Neural cell (in vitro differentiated cells): ENCODE measurements around the gene USP15. TPM values are rescaled to one million over a fixed set of nuclear protein-coding genes. Genes with fewer than 3 reads are reported as not detected.

Experiments used
- H2AFZ ChIP-seq: fragments of 200-600, 300-800 bp; sonication (generic), shearing (Covaris generic); 2 replicates; pipeline ENCODE4 v1.6.0; 2014; ENCODE audit warnings: low read depth, mild to moderate bottlenecking, antibody characterized with exemption, low read length, moderate library complexity
- H3F3A ChIP-seq: fragments of 200-600 bp; shearing (Covaris generic); 2 replicates; pipeline ENCODE4 v1.6.1; 2016; ENCODE audit warnings: mild to moderate bottlenecking, moderate library complexity, mixed read lengths, antibody characterized with exemption, low read length; ENCODE audit not compliant: insufficient read depth, poor library complexity, severe bottlenecking
- H3K27ac ChIP-seq: fragments of 200-600, 300-800 bp; sonication (generic), shearing (Covaris generic); 2 replicates; pipeline ENCODE4 v1.5.1; 2014; ENCODE audit warnings: mild to moderate bottlenecking, low read length, moderate library complexity
- H3K27me3 ChIP-seq: fragments of 300-800, 200-600 bp; sonication (generic), shearing (Covaris generic); 2 replicates; pipeline ENCODE4 v1.6.0; 2014; ENCODE audit warnings: mild to moderate bottlenecking, low read depth, low read length, moderate library complexity; ENCODE audit not compliant: insufficient read depth
- H3K36me3 ChIP-seq: fragments of 300-800, 200-600 bp; sonication (generic), shearing (Covaris generic); 2 replicates; pipeline ENCODE4 v1.5.1; 2014; ENCODE audit warnings: mild to moderate bottlenecking, antibody characterized with exemption, low read length, moderate library complexity; ENCODE audit not compliant: insufficient read depth
- H3K4me2 ChIP-seq: fragments of 300-800, 200-600 bp; sonication (generic), shearing (Covaris generic); 2 replicates; pipeline ENCODE4 v1.6.0; 2014; ENCODE audit warnings: mild to moderate bottlenecking, low read length
- H3K4me3 ChIP-seq: fragments of 300-800, 200-600 bp; sonication (generic), shearing (Covaris generic); 2 replicates; pipeline ENCODE4 v1.5.1; 2014; ENCODE audit warnings: mild to moderate bottlenecking, low read length, moderate library complexity
- H3K79me2 ChIP-seq: fragments of 200-600 bp; shearing (Covaris generic); replicated peaks from 2 replicates; pipeline ENCODE4 v1.6.0; 2014; ENCODE audit warnings: mild to moderate bottlenecking, low read length, moderate library complexity; ENCODE audit not compliant: insufficient read depth
- H3K9ac ChIP-seq: fragments of 300-800, 200-600 bp; sonication (generic), shearing (Covaris generic); 2 replicates; pipeline ENCODE4 v1.6.1; 2016; ENCODE audit warnings: mild to moderate bottlenecking, low read length, mixed read lengths
- H3K9me2 ChIP-seq: fragments of 200-600 bp; shearing (Covaris generic); 2 replicates; pipeline ENCODE4 v1.6.1; 2016; ENCODE audit warnings: mild to moderate bottlenecking, low read length, mixed read lengths; ENCODE audit not compliant: insufficient read depth
- H3K9me3 ChIP-seq: fragments of 200-600, 300-800 bp; sonication (generic), shearing (Covaris generic); 2 replicates; pipeline ENCODE4 v1.6.1; 2016; ENCODE audit warnings: mild to moderate bottlenecking, mixed run types, low read length, moderate library complexity, mixed read lengths
- H4K20me1 ChIP-seq: fragments of 200-600 bp; shearing (Covaris generic); 2 replicates; pipeline ENCODE4 v1.6.1; 2016; ENCODE audit warnings: mild to moderate bottlenecking, mixed run types; ENCODE audit not compliant: insufficient read depth
- EP300 ChIP-seq: fragments of 450-650 bp; conservative IDR thresholded peaks from 2 replicates; pipeline ENCODE4 v1.6.1; 2014; ENCODE audit warnings: antibody characterized with exemption, mild to moderate bottlenecking, moderate library complexity; ENCODE audit not compliant: poor library complexity, severe bottlenecking
- EZH2 ChIP-seq: fragments of 200-600, 300-800 bp; shearing (Covaris generic), sonication (generic); IDR thresholded peaks from 2 replicates; pipeline ENCODE4 v1.6.1; 2014; ENCODE audit warnings: antibody characterized with exemption, low read length, borderline replicate concordance, mild to moderate bottlenecking; ENCODE audit not compliant: insufficient read depth, poor library complexity, severe bottlenecking
- MXI1 ChIP-seq: fragments of 450-650 bp; conservative IDR thresholded peaks from 2 replicates; pipeline ENCODE4 v1.6.1; 2014; ENCODE audit warnings: antibody characterized with exemption, mild to moderate bottlenecking; ENCODE audit not compliant: poor library complexity, severe bottlenecking
- POLR2AphosphoS5 ChIP-seq: IDR thresholded peaks from 2 replicates; pipeline ENCODE4 v1.6.1; 2012
- RAD21 ChIP-seq: fragments of 450-650 bp; conservative IDR thresholded peaks from 2 replicates; pipeline ENCODE4 v1.6.1; 2014; ENCODE audit warnings: antibody characterized with exemption, mild to moderate bottlenecking, moderate library complexity
- SMC3 ChIP-seq: fragments of 450-650 bp; conservative IDR thresholded peaks from 2 replicates; pipeline ENCODE4 v1.6.1; 2014; ENCODE audit warnings: antibody characterized with exemption, mild to moderate bottlenecking, moderate library complexity; ENCODE audit not compliant: poor library complexity
- TAF1 ChIP-seq: IDR thresholded peaks from 2 replicates; pipeline ENCODE4 v1.6.1; 2012; ENCODE audit warnings: low read depth
- polyA plus RNA-seq: library from polyadenylated mRNA; depleted of rRNA; stranded (reverse); fragments of >200 nt; gene quantifications from 2 replicates; pipeline ENCODE4 v1.2.3, GENCODE V29; 2014
- TF ChIP-seq, protein P1 (sequence below): fragments of 450-650 bp; IDR thresholded peaks from 2 replicates; pipeline ENCODE4 v1.5.1; 2014; ENCODE audit warnings: antibody characterized with exemption, mild to moderate bottlenecking, moderate library complexity; ENCODE audit not compliant: poor library complexity, severe bottlenecking
- TF ChIP-seq, protein P2 (sequence below): IDR thresholded peaks from 2 replicates; pipeline ENCODE4 v1.6.1; 2012; ENCODE audit warnings: borderline replicate concordance

Gene USP15
- polyA plus RNA-seq, 1 donor from 2014 or later, result 113 TPM

DNA sequence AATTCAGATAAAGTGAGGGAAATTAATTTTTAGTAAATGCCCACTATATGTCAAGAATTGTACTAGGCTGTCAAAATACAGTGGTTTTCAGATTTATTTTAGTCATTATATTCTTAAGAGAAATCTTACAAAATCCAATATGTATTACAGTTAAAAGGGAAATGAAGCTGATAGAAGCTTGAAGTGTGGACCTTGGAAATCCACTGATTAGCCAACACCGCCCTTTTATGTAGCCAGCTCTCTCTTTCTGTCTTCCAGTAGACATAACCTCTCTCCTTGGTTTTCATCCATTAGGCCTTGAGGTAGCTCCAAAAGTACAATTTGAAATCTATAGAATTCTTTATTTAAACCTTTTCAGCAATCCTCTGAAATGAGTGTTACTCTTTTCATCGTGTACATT, 63.2 kb downstream of the USP15 start:
- Histone ChIP-seq H3K27ac (no peak overlapping the region), H3K9me3 (no peaks in the 10 kb centered on the region), H3K9ac (no peak overlapping the region), H4K20me1 (no peaks in the 10 kb centered on the region), H3K79me2 (no peaks in the 10 kb centered on the region), H2AFZ (no peak overlapping the region), H3F3A (no peaks in the 10 kb centered on the region), H3K36me3 (peaks cover 8% of the 10 kb centered on the region), H3K9me2 (no peaks in the 10 kb centered on the region), H3K27me3 (no peaks in the 10 kb centered on the region), H3K4me3 (no peak overlapping the region), H3K4me2 (no peak overlapping the region)
- TF ChIP-seq, protein P1, sequence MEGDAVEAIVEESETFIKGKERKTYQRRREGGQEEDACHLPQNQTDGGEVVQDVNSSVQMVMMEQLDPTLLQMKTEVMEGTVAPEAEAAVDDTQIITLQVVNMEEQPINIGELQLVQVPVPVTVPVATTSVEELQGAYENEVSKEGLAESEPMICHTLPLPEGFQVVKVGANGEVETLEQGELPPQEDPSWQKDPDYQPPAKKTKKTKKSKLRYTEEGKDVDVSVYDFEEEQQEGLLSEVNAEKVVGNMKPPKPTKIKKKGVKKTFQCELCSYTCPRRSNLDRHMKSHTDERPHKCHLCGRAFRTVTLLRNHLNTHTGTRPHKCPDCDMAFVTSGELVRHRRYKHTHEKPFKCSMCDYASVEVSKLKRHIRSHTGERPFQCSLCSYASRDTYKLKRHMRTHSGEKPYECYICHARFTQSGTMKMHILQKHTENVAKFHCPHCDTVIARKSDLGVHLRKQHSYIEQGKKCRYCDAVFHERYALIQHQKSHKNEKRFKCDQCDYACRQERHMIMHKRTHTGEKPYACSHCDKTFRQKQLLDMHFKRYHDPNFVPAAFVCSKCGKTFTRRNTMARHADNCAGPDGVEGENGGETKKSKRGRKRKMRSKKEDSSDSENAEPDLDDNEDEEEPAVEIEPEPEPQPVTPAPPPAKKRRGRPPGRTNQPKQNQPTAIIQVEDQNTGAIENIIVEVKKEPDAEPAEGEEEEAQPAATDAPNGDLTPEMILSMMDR, result no peak
- no peak for TF ChIP-seq EP300
- no peak for TF ChIP-seq SMC3
- TF ChIP-seq, protein P2, sequence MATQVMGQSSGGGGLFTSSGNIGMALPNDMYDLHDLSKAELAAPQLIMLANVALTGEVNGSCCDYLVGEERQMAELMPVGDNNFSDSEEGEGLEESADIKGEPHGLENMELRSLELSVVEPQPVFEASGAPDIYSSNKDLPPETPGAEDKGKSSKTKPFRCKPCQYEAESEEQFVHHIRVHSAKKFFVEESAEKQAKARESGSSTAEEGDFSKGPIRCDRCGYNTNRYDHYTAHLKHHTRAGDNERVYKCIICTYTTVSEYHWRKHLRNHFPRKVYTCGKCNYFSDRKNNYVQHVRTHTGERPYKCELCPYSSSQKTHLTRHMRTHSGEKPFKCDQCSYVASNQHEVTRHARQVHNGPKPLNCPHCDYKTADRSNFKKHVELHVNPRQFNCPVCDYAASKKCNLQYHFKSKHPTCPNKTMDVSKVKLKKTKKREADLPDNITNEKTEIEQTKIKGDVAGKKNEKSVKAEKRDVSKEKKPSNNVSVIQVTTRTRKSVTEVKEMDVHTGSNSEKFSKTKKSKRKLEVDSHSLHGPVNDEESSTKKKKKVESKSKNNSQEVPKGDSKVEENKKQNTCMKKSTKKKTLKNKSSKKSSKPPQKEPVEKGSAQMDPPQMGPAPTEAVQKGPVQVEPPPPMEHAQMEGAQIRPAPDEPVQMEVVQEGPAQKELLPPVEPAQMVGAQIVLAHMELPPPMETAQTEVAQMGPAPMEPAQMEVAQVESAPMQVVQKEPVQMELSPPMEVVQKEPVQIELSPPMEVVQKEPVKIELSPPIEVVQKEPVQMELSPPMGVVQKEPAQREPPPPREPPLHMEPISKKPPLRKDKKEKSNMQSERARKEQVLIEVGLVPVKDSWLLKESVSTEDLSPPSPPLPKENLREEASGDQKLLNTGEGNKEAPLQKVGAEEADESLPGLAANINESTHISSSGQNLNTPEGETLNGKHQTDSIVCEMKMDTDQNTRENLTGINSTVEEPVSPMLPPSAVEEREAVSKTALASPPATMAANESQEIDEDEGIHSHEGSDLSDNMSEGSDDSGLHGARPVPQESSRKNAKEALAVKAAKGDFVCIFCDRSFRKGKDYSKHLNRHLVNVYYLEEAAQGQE, result no peak
- TF ChIP-seq POLR2AphosphoS5, result no peak
- no peak for TF ChIP-seq TAF1
- no peak for TF ChIP-seq EZH2
- no peak for TF ChIP-seq MXI1
- TF ChIP-seq RAD21, result no peak

DNA sequence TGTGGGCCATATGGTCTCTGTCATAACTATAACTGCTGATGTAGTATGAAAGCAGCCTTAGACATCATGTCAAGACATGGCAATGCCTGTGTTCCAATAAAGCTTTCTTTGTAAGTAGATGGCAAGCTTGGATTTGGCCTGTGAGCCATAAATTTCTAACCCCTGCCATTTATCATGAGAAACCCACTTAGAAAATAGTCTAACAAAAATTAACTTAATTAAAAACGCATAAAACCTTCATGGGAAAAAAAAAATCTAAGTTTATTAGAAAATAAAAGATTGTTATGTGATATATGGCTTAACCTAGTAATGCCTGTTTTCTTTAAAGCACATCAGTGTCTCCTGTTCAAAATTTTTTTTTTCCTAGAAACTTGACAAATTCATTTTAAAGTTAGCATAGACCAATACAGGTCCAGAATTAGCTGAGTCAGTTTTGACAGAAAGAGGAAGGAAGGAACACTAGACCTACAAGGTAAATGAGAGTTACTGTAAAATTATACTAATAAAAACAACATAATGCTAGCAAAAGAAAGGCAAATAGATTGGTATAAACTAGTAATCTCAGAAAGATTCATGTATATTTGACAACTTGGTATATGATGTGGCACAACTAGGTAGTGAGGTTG, 68.2 kb downstream of the USP15 start:
- no peaks in the 10 kb centered on the region for H3F3A ChIP-seq
- H3K9me2 ChIP-seq, result no peaks in the 10 kb centered on the region
- H3K27me3 ChIP-seq, result no peaks in the 10 kb centered on the region
- H3K36me3 ChIP-seq, result no peaks in the 10 kb centered on the region
- no peaks in the 10 kb centered on the region for H4K20me1 ChIP-seq
- no peak overlapping the region for H3K9ac ChIP-seq
- TF ChIP-seq RAD21, result no peak
- TF ChIP-seq EP300, result no peak
- TF ChIP-seq EZH2, result no peak
- H2AFZ ChIP-seq, result no peak overlapping the region
- H3K4me2 ChIP-seq, result no peak overlapping the region
- no peaks in the 10 kb centered on the region for H3K9me3 ChIP-seq
- no peak overlapping the region for H3K27ac ChIP-seq
- H3K4me3 ChIP-seq, result no peak overlapping the region
- H3K79me2 ChIP-seq, result no peaks in the 10 kb centered on the region
